ENCODE results near the gene BMP3. TPM values are rescaled to one million over a fixed set of nuclear protein-coding genes. Genes with fewer than 3 reads are reported as not detected.
"Not testable (repeated sequence)": the region's sequence is repeated elsewhere in the genome, so short reads cannot be mapped to it uniquely, and the experiment has no call there.

BMP3 gene
- total RNA-seq, 4 donors from 2014 or later, result 1.3 TPM; not detected in 3

- intact Hi-C loops (cut with DNase I; ENCODE audit: low total_unique reads), result no loop called here
- no peaks in the 10 kb centered on the region for H3K27me3 ChIP-seq
- TF ChIP-seq CTCF (IDR thresholded peaks at IDR 0.05), result no peak
- TF ChIP-seq POLR2A (IDR thresholded peaks at IDR 0.05), result no peak
- no peaks in the 10 kb centered on the region for H3K36me3 ChIP-seq
- no peak for DNase-seq
- H3K4me1 ChIP-seq, result no peaks in the 10 kb centered on the region
- no peak overlapping the region for H3K4me3 ChIP-seq
- no peak overlapping the region for H3K27ac ChIP-seq
- no peaks in the 10 kb centered on the region for H3K9me3 ChIP-seq
Measured at GRCh38 chr4:81003597-81004111, 26.9 kb upstream of the BMP3 start.

- DNase-seq, result no peak
- no peak overlapping the region for H3K4me3 ChIP-seq
- no peaks in the 10 kb centered on the region for H3K9me3 ChIP-seq
- H3K27me3 ChIP-seq, result no peaks in the 10 kb centered on the region
- H3K36me3 ChIP-seq, result no peaks in the 10 kb centered on the region
- no peak overlapping the region for H3K27ac ChIP-seq
- intact Hi-C loops (cut with DNase I; ENCODE audit: low total_unique reads), result no loop called here
- H3K4me1 ChIP-seq, result no peaks in the 10 kb centered on the region
- TF ChIP-seq CTCF (IDR thresholded peaks at IDR 0.05), result no peak
- no peak for TF ChIP-seq POLR2A (IDR thresholded peaks at IDR 0.05)
Measured at GRCh38 chr4:81007417-81007816, 23.1 kb upstream of the BMP3 start.

- H3K4me1 ChIP-seq; H3K9me3 ChIP-seq; H3K4me3 ChIP-seq; H3K27me3 ChIP-seq; intact Hi-C loops (cut with DNase I; ENCODE audit: low total_unique reads); H3K36me3 ChIP-seq; DNase-seq; H3K27ac ChIP-seq: not testable (repeated sequence)
Measured at GRCh38 chr4:81016566-81016965, 13.9 kb upstream of the BMP3 start.

- Histone ChIP-seq H3K9me3 (no peaks in the 10 kb centered on the region), H3K27me3 (no peaks in the 10 kb centered on the region), H3K36me3 (no peaks in the 10 kb centered on the region), H3K27ac (no peak overlapping the region), H3K4me1 (no peaks in the 10 kb centered on the region), H3K4me3 (no peak overlapping the region)
- intact Hi-C loops (cut with DNase I; ENCODE audit: low total_unique reads), result no loop called here
- TF ChIP-seq POLR2A (IDR thresholded peaks at IDR 0.05), result no peak
- no peak for TF ChIP-seq CTCF (IDR thresholded peaks at IDR 0.05)
- DNase-seq, result no peak
Measured at GRCh38 chr4:81019006-81019405, 11.5 kb upstream of the BMP3 start.

GRCh38 chr4:81021142-81021944, 9.2 kb upstream of the BMP3 start:
- no peak overlapping the region for H3K4me3 ChIP-seq
- no peak for DNase-seq
- no peaks in the 10 kb centered on the region for H3K36me3 ChIP-seq
- no peaks in the 10 kb centered on the region for H3K4me1 ChIP-seq
- TF ChIP-seq CTCF (IDR thresholded peaks at IDR 0.05), result no peak
- no peak for TF ChIP-seq POLR2A (IDR thresholded peaks at IDR 0.05)
- intact Hi-C loops (cut with DNase I; ENCODE audit: low total_unique reads), result no loop called here
- H3K9me3 ChIP-seq, result no peaks in the 10 kb centered on the region
- H3K27me3 ChIP-seq, result no peaks in the 10 kb centered on the region
- H3K27ac ChIP-seq, result no peak overlapping the region
